Transverse colon (tissue), 4 donors: ENCODE results near the gene FTL. TPM values are rescaled to one million over a fixed set of nuclear protein-coding genes. Genes with fewer than 3 reads are reported as not detected.
A peak's percentile ranks its signal among the peaks of the same experiment; 100 is the strongest.

ENCODE experiments used
- DNase-seq: peaks from one replicate; pipeline ENCODE4 v3.0.0-alpha.2; 2019
- H3K27ac ChIP-seq, 4 donors: fragments of 200-600 bp; sonication (generic); 2 replicates each; pipeline ENCODE4 v1.5.1; 2016 to 2018; ENCODE audit warnings: inconsistent platforms in 4 of 4
- H3K27me3 ChIP-seq: fragments of 200-600 bp; sonication (generic); 2 replicates; pipeline ENCODE4 v1.5.1; 2017; ENCODE audit warnings: inconsistent platforms
- H3K36me3 ChIP-seq, 4 donors: fragments of 200-600 bp; sonication (generic); 2 replicates each; pipeline ENCODE4 v1.5.1; 2017 to 2019; ENCODE audit warnings: inconsistent platforms in 4 of 4
- H3K4me1 ChIP-seq, 4 donors: fragments of 200-600 bp; sonication (generic); 2 replicates each; pipeline ENCODE4 v1.5.1; 2017 to 2020; ENCODE audit warnings: inconsistent platforms in 4 of 4
- H3K4me3 ChIP-seq, 4 donors: fragments of 200-600 bp; sonication (generic); 1 replicate in 1 of 4; 2 replicates in 3 of 4; pipeline versions ENCODE4 v1.5.1 to v1.6.1; 2017 to 2019; ENCODE audit warnings: inconsistent platforms in 4 of 4
- H3K9me3 ChIP-seq, 2 donors: fragments of 200-600 bp; sonication (generic); 2 replicates each; pipeline ENCODE4 v1.5.1; 2017 to 2019; ENCODE audit warnings: inconsistent platforms in 2 of 2
- CTCF ChIP-seq, 5 experiments: fragments of 200-600 bp in 3 of 5; fragments of 450-650 bp in 2 of 5; sonication (generic) in 3 of 5; IDR thresholded peaks; 1 replicate in 2 of 5; 2 replicates in 3 of 5; pipeline ENCODE4 v1.5.1; 2016 to 2017; ENCODE audit warnings: antibody characterized with exemption in 5 of 5, inconsistent platforms in 3 of 5, mild to moderate bottlenecking in 2 of 5, moderate library complexity in 1 of 5
- EP300 ChIP-seq: sonication (generic); formaldehyde crosslinking; IDR thresholded peaks from one replicate; pipeline ENCODE4 v1.6.1; 2017; ENCODE audit warnings: antibody characterized with exemption, low read depth
- POLR2A ChIP-seq: fragments of 450-650 bp; IDR thresholded peaks from one replicate; pipeline ENCODE4 v1.6.1; 2016; ENCODE audit warnings: antibody characterized with exemption, mild to moderate bottlenecking, moderate library complexity
- POLR2AphosphoS5 ChIP-seq, 3 donors: sonication (generic); formaldehyde crosslinking; IDR thresholded peaks; one replicate each; pipeline ENCODE4 v1.6.1; 2016; ENCODE audit warnings: antibody characterized with exemption in 3 of 3
- WGBS, 2 donors: methylation state at CpG; one replicate each; pipeline ENCODE4 v1.1.5; 2018; ENCODE audit warnings: low coverage in 1 of 2; 5-methylcytosine and 5-hydroxymethylcytosine counted together
- in situ Hi-C, 4 donors: fragments of 200-750 bp; cut with MboI; loops; one replicate each; pipeline versions ENCODE4 v1.15.0 to v1.15.1; 2017; ENCODE audit warnings: low sequenced_read_pairs in 3 of 4, low pct_ligation_motif_present in 1 of 4, low pct_unique_long_range_greater_than_20kb in 1 of 4
- intact Hi-C: fragments of 100-400 bp; cut with DNase I; formaldehyde crosslinking; loops from one replicate; pipeline ENCODE4 v1.15.1; 2023; ENCODE audit warnings: low total_unique reads
- total RNA-seq, 4 donors: library from RNA; depleted of rRNA; stranded (reverse); fragments of >200 nt; gene quantifications; one replicate each; pipeline ENCODE4 v1.1.0, GENCODE V29; 2016

The FTL gene
- total RNA-seq, 4 donors from 2014 or later: 3,057 to 3,935 (median 3,837) TPM

GRCh38 chr19:48954595-48955307, 10.4 kb upstream of the FTL start, which contains the start of gene BAX:
Gene BAX (plus strand): TSS chr19:48954875. CDS start chr19:48954929, 54 bp downstream.
- Histone ChIP-seq H3K27ac (peak within 1 kb of the TSS; percentile 87 to 93 (median 90)), H3K36me3 (no peaks in the 10 kb centered on the region), H3K4me1 (peaks cover 7 to 17% (median 16%) of the 10 kb centered on the region in 4 donors), H3K4me3 (peak within 1 kb of the TSS; percentile 76 to 99 (median 94)), H3K27me3 (no peaks in the 10 kb centered on the region), H3K9me3 (no peaks in the 10 kb centered on the region)
- in situ Hi-C loops (loop anchor here in 2 of 4 donors (10.0 to 25.0 kb wide), 2 partner anchors 80 to 92 kb away; partner anchors contain the start of genes PPP1R15A (in 2 of the 2) and PLEKHA4 (in 1 of the 2)), intact Hi-C loops (no loop called here)
- WGBS, 2 donors: 0% methylated on average over 17 of the region's 71 CpGs; no CpG with 5 or more reads in 1 of the 2 donors
- peak; percentile 98 for DNase-seq
- no peak for TF ChIP-seq EP300
- TF ChIP-seq CTCF (IDR thresholded peaks at IDR 0.05): peak in 2 of 5 experiments; percentile 12 to 23
- peak; percentile 56 to 78 (median 75) for TF ChIP-seq POLR2AphosphoS5 (IDR thresholded peaks at IDR 0.05)
- TF ChIP-seq POLR2A: peak; percentile 56

- intact Hi-C loops (no loop called here), in situ Hi-C loops (loop anchor here in 2 of 4 donors (10.0 to 25.0 kb wide), 2 partner anchors 81 to 93 kb away; partner anchors contain the start of genes PPP1R15A (in 2 of the 2) and PLEKHA4 (in 1 of the 2))
- TF ChIP-seq POLR2A (no peak), CTCF (IDR thresholded peaks at IDR 0.05) (no peak), EP300 (no peak), POLR2AphosphoS5 (IDR thresholded peaks at IDR 0.05) (no peak)
- Histone ChIP-seq H3K9me3 (no peaks in the 10 kb centered on the region), H3K27me3 (no peaks in the 10 kb centered on the region), H3K36me3 (no peaks in the 10 kb centered on the region), H3K4me1 (peaks cover 12 to 22% (median 20%) of the 10 kb centered on the region in 4 donors), H3K27ac (peak overlapping the region; percentile 87 to 93 (median 90)), H3K4me3 (peak overlapping the region; percentile 76 to 99 (median 94))
- DNase-seq: no peak
- WGBS, 2 donors: 8 to 60% methylated on average over 2 to 16 of the region's 16 CpGs
Measured at GRCh38 chr19:48955308-48955958, 9.7 kb upstream of the FTL start.

GRCh38 chr19:48958006-48958405, 7.1 kb upstream of the FTL start:
- in situ Hi-C loops: loop anchor here in 2 of 4 donors (10.0 to 25.0 kb wide), 2 partner anchors 83 to 96 kb away; partner anchors contain the start of genes PPP1R15A (in 2 of the 2) and PLEKHA4 (in 1 of the 2)
- Histone ChIP-seq H3K27me3 (no peaks in the 10 kb centered on the region), H3K4me3 (no peak overlapping the region), H3K36me3 (no peaks in the 10 kb centered on the region), H3K27ac (no peak overlapping the region), H3K9me3 (no peaks in the 10 kb centered on the region), H3K4me1 (peaks cover 13 to 48% (median 43%) of the 10 kb centered on the region in 4 donors)
- DNase-seq: no peak
- TF ChIP-seq EP300: no peak
- TF ChIP-seq POLR2A: no peak
- no peak for TF ChIP-seq POLR2AphosphoS5 (IDR thresholded peaks at IDR 0.05)
- no peak for TF ChIP-seq CTCF (IDR thresholded peaks at IDR 0.05)
- intact Hi-C loops: no loop called here
- WGBS, 2 donors: 96 to 97% methylated on average over 7 to 8 of the region's 8 CpGs
